Left renal cortex interstitium (tissue), 4 donors: ENCODE results near the gene FANCL. TPM values are rescaled to one million over a fixed set of nuclear protein-coding genes. Genes with fewer than 3 reads are reported as not detected.

Source experiments
- polyA plus RNA-seq, 4 donors: library from polyadenylated mRNA; unstranded; fragments of 120-200 nt; gene quantifications; one replicate each; pipeline ENCODE4 v1.2.1, GENCODE V29; 2013; ENCODE audit not compliant: insufficient read length in 4 of 4

The FANCL gene
- polyA plus RNA-seq, 4 donors: 45.6 to 67.8 (median 52.8) TPM

Other genes with a start within 250 kb of the FANCL start
- gene VRK2, start 194.5 kb downstream of the FANCL start, polyA plus RNA-seq: 10 to 100 TPM; 22.0 to 24.4 (median 22.2) TPM